Activated CD4-positive, alpha-beta T cell treated with anti-CD3 and anti-CD28 coated beads, Interleukin-2, amount 50 U/mL, for 16 hours (primary cell): Measurements from ENCODE around the gene FHOD3.

Experiments used
- DNase-seq: peaks from one replicate; pipeline ENCODE4 v3.0.0-alpha.2; 2020

The FHOD3 gene

DNA sequence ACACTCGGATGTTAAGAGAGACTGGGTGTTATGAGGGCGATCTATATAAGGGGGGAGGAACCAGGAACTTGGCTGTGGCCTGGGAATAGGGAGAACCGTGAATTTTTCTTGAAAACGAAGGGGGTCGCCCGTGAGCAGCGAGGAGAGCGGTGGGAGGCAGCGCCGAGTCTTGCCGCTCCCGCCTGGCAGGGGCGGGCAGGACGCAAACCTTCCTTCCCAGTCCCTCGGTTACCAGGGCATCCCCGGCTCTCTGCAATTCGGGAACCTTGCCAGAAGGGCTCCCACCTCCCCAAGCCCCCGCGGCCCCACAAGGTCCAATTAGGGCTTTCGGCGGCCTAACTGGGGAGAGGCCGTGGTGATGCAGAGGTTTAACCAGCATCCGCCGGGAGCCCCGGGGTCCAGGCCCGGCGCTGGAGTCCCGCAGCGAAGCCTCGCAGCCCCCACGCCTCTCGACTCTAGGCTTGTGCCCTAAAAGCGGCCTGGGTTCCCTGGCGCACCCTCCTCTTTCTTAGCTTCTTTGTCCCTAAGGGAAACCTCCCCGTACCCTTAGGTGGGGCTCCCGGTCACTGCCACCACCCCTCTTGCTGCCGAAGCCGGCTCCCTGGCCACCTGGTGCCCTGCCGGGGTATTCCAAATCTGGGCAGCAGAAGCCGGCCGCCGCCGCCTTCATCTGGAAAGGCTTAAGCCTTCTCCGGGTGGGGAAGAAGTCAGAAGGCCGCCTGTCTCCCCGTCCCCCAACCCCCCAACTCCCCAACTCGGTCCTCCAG lies 680 bp upstream of the FHOD3 start:
- no peak for DNase-seq

DNA sequence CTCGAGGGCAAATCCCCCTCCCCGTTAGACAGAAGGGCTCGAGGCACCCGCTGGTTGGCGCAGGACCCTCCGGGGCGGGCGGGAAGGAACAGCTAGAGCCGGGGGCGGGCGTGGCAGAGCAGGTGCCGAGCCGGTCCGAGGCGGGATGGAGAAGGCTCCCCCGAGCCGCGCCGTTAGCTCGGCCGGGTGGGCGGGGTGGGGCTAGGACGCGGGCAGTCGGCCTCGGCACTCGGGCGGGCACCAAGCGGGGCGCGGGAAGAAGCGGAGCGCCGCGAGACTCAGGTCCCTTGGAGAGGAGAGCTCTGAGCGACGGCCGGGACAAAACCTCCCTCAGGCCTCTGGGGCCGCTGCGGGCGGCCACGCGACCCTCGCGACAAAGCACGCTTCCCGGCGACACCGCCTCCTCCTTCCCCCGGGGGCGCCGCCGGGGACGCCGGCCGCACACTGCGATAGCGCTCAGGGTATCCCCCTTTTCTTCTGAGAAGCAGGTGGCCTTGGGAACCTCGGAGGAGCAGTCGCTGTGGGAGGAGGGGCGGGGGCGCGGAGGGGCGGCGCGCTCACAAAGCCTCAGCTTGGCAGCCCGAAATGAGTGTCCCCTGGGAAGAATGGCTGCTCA lies 721 bp downstream of the FHOD3 start:
- DNase-seq: no peak

DNA sequence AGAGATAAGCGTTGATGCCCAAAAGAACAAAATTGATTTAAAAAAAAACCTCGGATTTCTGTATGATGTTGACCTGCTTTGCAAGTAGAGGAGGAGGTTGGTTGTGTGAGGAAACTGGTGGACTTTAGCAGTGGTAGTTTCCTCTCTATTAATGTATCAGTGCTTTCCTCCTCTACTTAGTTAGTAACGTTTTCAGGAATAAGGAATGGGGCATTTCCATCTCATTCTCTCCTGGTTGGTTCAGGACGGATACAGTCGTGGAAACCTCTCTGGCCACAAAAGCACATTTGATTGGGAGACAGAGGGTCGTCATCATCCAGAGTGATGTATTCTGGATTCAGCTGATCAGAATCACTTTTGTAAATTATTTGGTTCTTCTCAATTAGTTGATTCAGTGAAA lies 1.5 kb downstream of the FHOD3 start:
- DNase-seq: no peak

DNA sequence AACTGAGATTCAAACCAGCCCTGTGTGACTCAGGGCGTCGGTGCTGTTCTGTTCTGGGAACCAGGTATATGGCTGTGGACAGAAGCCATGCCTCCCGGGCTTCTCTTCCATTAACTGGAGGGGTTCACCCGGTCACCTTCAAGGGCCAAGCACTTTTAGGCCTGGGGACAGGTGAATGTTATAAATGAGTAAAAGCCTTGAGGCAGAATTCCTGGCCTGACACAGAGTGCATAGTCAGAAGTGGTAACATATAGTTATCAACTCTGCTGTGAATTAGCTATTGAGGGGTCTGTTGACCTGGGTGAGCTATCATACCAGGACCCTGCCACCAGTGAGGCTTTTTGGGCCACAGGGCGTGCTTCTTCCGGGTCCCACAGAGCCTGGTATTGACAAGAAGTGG lies 2.7 kb downstream of the FHOD3 start:
- DNase-seq: no peak

DNA sequence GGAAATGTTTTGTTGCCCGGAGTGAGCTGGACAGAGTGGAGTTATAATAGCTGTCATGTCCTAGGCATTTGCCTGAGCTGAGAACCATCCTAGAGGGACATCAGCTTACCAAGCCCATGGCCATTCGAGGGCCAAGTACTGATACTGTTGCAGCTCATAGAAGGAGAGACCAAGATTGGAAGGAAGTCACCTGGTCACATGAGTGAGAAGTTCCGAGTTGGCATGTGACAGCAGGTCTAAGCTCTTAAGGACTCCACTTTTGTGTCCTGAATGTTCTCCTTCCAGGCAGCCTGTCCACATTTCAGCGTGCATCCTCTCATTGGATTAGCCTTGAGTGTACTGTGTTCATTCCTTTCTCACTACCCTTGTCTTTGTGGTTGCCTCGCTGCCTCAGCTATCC lies 4.4 kb downstream of the FHOD3 start:
- DNase-seq: no peak

DNA sequence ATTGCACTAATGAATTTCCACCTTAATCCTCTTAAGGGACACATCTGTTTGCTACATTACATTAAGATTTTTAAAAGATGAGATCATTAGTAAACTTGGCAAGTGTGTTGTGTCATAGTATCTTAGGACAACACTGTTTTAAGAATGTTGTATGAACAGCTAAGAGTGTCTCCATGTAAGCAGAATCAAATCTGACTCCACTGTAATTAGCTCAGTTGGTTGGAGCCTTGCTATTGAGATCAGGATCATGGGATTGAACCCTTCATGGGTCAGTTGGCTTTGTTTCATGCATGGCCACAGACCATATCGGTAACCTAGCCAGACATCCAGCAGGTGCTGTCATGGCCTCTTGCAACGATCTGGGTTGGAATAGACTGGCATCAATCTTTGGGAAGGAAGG lies 5.2 kb downstream of the FHOD3 start:
- no peak for DNase-seq

DNA sequence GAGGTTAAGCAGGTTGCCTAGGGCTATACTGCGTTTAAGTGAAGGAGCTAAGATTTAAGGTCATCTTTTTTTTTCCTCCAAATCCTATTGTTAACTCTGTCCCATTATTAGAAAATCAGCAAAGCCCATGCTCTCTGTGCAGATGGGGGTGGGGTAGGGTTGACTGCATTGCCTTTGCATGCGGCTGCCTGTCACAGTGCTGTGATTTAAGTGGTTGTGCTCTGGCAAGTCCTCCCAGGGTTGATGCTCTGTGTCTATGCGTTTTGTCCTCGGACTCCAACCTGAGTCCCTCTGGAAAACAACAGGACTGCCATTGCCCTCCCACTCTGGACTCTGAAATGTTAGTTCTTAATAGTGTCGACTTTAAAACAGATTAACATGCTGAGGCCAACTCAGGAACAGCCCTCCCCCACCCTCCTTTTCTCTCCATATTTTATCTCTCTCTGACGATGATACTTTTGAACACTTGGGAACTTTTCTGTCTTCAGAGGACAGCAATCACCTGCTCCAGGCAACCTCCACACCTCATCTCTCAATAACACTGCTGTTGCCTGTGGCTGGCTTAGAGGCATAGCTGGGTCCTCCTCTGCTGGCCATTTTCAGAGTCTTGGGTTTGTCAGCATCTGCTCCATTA lies 5.8 kb downstream of the FHOD3 start:
- no peak for DNase-seq

DNA sequence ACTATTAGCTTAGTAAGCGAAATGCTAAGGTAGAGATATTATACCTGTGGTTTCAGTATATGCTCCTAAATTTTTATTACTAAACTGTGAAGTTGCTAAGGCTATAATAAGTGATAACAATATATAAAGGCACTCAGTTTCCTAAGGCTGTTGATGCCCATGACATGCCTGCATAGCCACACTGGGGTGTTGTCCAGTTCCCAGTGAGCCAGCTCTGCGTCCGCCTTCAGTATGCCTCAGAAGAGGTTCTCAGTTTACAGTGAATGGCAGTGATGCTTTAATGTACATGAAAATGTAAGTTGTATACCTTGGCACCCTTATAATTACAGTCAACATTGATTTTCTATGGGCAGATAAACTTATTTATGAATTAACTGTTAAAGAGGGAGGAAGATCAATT lies 7.2 kb downstream of the FHOD3 start:
- DNase-seq: no peak

DNA sequence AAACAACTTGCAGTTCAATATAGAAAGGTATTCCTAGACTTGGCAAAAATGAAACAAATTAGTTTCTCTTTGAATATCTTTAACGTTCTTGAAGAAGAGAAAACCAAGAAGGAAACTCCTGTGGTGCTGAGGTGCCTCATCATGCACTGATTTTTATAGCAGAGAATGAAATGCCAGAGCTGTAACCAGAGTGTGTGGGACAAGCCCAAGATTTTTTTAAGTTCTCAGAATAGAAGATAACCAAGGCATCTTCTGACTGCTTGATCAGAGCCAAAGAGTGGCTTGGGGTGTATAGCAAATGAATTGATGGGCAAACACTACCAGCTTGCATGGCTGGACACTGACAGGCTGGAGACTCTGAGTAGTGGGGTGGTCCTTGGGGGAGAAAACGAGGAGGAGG lies 7.9 kb downstream of the FHOD3 start:
- no peak for DNase-seq

DNA sequence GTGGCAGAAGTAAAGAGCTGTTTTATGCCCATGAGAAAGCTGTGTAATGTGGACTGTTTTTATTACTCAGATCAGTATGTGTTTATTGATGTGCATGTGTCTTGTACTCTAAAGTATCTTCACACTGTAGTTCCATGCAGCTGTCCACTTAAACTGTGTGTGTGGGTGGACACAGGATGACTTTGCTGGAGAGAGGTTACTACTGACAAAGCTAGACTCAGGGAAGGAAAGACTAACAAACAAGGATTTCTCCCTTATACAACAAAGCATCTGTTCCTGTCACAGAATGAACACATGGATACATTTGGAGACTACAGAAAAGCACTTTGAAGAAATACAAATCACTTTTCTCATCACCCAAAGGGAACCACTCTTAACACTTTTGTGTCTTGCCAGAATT lies 10.0 kb downstream of the FHOD3 start:
- no peak for DNase-seq

DNA sequence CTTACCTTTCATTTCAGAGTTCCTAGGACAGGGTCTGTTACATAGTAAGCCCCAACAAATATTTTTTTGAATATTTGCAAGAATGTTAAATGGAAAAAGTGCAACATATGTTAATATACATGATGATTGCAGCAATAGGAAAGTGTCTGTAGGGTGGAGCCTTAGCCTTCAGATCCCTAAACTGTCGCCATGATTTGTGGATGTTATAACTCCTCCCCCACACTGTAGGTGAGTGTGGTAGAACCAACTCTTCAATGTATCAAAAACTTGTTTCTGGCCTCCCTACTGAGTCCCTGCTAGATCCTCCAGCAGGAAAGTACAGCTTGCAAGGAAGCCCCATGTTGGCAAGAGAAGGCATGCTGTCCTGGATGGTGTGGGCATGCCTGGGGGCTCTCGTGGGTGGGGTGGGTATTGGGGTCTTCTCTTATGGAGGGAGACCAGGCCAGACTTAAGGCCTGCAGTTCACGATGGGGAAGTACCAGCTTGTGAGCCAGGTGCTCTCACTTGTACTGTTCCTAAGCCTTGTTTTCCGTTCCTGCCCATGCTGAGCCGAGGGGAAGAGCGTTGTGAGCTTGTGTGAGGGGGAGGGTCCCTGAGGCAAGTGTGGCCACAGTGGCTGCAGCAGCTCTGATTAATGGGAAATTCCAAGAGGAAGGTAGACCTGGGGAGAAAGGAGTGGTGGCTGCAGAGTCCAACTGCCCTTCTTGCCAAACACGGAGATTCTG lies 11.4 kb downstream of the FHOD3 start:
- DNase-seq: no peak

DNA sequence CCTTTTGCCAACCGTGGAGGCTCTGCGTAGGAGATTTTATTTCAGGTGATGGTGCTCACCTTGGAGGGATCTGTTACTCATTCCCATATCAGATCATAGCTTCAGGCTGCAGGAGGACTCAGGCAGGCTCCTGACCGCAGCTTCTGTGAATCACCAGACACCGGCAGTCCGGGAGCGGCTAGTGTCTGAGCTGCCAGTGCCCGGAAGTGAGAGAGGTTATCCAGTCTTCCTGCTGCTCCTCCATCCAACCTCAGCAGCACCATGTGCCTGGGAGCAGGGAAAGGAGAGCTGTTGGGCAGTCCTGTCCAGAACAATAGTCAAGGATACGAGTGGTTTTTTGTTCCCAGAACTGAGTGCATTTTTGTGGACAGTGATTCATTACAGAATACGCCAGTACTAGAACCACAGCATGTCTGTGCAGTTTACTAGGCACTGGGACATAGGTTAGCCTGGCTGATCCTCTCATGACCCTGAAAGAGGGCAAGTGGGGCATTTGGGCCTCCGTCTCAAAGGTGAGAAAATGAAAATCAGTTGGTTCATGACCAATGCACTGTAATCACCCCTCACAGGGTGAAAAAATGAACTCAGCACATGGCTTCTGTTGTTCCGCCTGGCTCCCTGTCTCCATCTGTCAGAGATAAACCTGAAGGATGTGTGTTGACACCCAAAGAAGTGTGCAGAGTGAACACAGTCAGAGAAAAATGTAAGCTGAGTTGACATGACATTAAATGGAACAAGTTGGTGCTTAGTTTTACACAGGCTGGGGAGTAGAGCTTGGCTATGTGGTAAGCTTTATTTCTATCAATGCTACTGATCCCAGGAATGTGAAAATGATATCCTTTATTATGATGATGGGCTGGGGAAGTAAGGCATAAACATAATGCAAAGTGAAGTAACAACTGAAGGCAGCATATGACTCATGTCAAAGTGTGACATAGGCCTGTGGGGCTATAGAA lies 12.2 kb downstream of the FHOD3 start:
- DNase-seq: no peak

DNA sequence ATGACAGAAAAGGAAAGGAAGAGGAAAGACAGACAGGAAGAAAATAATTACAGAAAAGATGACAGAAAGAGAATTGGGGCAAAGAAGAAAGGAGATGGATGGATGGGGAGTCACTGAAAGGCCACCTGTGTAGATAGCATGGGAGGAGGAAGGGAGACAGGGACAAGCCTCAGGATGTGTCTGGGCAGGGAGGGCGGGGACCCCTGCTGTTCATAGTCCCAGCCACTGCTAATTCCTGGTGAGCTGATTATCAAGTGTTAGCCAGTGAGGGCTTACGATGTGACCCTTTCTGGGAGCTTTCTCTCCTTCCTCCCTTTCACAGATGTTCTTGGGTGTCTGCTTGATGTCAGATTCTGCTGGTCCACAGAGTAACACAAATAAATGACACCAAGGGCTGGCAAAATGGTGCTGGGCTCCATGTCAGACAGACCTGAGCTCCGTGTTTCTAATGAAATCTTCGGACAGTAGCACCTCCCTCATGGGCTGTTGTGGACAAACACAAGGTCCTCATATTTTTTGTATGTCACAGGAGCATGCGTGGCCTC lies 13.6 kb downstream of the FHOD3 start:
- DNase-seq: no peak

DNA sequence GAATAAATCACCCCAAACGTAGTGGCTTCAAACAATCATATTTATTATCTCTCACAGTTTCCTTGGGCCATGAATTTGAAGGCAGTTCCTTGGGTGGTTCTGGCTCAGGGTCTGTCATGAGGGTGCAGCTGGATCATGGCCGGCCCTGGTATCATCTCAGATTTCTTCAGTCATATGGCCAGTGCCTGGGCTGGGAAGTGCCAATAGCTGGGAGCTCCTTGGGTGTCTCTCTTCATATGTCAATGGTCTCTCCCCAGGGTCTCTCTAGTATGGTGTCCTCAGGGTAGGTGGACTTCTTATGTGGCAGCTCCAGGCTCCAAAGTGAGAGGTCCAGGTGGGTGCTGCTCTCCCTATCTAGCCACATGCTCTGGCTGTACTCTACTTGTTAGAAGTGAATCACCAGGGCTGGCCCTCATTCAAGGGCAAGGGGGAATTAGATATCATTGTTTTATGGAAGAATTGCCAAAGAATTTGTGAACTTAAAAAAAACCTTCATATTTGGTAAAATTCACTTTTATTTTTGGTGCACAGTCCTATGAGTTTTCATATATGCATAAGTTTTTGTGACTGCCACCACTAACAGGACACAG lies 15.4 kb downstream of the FHOD3 start:
- DNase-seq: no peak

DNA sequence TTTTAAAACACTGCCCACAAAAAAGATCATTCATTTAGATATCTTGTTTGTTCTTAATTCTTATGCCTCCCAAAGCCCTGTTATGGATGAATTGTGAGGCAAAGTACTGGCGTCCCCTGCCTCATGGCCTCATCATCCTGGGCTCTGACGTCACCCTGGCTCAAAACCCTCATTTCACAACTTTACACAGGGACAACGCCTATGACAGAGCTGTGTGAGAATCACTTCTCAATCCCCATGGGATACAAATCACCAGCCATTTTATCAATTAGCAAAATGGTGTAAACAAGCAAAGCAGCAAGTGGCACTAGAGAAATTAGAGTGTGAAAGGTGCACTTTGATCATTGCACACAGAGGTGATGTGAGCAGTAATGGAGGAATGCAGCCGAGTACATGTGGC lies 16.6 kb downstream of the FHOD3 start:
- DNase-seq: no peak

DNA sequence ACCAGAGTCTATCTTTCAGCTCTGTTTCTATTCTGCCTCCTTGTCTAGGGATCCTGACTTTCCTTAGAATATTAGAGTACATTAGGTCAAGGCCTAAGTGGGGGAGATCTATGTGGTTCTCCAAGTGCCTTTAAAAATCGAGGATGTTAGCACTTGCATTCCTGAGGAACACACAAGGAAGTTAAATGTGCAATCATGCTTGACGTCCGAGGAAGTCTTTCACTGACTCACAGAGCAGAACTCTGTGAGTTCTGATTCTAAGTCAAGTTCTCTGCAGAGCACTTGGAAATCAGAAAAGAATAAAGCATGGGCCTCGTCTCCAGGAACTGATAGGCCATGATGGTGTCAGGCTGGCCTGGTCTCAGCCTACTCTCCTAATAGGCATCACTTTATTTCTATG lies 17.2 kb downstream of the FHOD3 start:
- no peak for DNase-seq

DNA sequence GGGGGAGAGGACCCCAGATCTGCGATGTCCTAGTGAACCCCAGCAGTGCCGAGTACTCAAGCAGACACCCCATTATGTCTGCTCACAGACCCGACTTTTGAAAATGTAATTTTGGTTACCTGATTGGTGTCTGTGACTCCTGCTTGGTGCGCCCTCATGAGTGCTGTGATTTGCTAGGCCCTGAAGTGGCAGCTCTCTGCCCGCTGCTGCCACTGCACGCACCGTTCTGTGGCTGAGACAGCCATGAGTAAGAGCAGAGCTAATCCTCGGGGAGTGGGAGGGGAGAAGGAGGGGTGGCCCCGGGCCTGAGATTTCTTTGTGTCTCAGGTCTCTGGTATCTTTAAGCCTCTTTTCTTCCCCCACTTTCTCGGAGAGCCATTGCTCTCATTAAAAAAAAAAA lies 18.2 kb downstream of the FHOD3 start:
- no peak for DNase-seq

DNA sequence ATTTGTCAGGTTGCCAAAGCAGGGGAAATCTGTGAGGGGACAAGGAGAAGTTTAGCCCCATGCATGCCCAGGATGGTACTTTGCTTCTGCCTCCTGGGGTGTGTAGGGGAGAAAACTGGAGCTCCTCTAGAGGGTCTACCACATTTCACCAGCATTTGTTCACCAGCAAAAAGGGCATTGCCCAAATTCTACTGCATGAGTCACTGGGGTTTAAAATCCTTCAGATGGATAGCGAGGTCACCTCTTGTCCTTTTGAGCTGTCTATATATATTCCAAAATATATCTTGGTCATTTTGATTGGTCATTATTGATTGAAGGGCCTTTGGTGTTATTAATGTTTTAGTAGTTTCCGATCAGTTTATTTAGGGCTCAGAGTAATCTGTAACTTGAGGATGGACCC lies 18.7 kb downstream of the FHOD3 start:
- DNase-seq: no peak

DNA sequence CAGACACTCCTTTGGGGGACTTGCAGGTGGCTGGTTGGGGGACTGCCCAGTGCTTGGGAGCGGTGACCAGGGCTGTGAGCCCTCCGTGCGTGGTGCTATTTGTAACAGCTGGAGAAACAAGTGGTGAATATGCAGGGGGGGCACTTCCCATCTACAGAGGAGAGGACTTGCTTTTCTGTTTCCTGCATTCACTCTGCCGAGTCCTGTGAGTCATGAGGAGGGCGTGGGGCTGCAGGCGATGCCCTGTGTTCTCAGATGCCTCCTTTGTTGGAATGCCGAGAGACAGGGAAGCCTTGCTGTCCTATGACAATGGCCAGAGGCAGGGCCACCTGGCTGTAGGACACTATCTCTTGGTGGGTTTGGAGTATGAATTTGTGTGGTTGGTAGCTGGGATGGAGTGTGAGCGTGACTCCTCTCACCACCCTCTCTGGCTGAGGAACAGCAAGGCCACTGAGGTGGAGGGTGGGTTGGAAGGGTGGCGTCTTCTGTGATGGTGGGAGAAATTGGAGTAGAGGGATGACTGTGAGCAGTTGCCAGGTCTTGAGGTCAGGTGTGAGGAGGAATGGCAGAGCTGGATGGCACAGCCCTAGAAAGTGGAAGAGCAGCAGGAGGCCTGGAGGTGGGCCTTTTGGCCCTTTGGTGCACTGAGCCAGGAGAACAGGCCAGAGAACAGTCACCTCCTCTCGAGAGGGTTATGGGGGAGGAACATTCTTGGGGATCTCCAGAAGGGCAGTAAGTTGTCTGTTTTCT lies 24.3 kb downstream of the FHOD3 start:
- no peak for DNase-seq

DNA sequence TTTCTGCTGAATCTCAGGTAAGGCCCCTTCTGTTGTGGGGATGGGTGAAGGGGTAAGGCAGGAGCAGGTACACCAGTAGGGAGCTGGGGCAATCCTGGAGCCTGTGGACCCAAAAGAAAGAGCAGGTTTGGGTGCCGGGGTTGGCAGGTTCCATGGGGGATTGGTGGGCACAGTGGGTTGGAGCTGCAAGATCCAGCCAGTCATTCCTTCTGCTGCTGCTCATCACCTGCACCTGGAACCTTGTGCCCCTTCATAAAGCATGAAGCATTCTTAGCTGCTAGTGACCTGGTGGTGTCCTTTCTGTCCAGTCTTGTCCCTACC lies 24.9 kb downstream of the FHOD3 start:
- DNase-seq: no peak

DNA sequence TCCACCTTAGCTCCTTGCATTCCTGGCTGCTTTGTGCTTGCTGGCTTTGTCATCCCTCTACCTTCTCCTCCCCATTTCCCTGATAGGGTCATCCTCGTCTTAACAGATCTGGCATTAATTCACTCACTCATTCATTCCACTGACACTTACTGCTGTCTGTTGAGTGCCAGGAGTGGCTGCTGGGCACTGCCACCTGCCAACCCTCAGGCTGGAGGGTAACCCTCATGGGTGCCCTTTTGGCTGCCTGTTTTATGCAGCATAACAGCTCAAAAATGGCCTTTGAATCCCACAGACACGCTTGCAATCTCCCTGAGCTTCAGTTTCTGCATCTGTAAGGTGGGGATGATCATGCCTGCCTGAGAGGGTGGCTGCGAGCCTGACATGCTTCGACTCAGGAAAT lies 25.2 kb downstream of the FHOD3 start:
- no peak for DNase-seq
